PFSK-1 (cell line): ENCODE measurements around the gene NNAT.

Experiments
- FOXP2 ChIP-seq: optimal IDR thresholded peaks from 2 replicates; pipeline ENCODE3; 2011; ENCODE audit warnings: borderline replicate concordance, control low read depth, inconsistent platforms; ENCODE audit not compliant: insufficient read depth; ENCODE audit errors: extremely low read length, extremely low read depth
- POLR2AphosphoS5 ChIP-seq: IDR thresholded peaks from 2 replicates; pipeline ENCODE4 v1.6.1; 2012; ENCODE audit warnings: low read depth, mild to moderate bottlenecking, control low read depth, low read length, moderate library complexity
- SIN3A ChIP-seq: IDR thresholded peaks from 2 replicates; pipeline ENCODE4 v1.6.1; 2012; ENCODE audit warnings: mild to moderate bottlenecking, low read length, moderate library complexity, borderline replicate concordance; ENCODE audit not compliant: insufficient read depth
- TAF1 ChIP-seq: IDR thresholded peaks from 2 replicates; pipeline ENCODE4 v1.6.1; 2012; ENCODE audit warnings: low read length, control low read depth, borderline replicate concordance; ENCODE audit not compliant: insufficient read depth
- TF ChIP-seq, protein P1 (sequence below), 2 experiments: IDR thresholded peaks; 2 replicates each; pipeline versions ENCODE4 v1.6.1 to v1.8.0; 2011 to 2012; ENCODE audit warnings: low read depth in 2 of 2, low read length in 2 of 2, control low read depth in 1 of 2, inconsistent platforms in 1 of 2, mild to moderate bottlenecking in 1 of 2, moderate library complexity in 1 of 2; ENCODE audit not compliant: insufficient read depth in 1 of 2

GRCh38 chr20:37545516-37545915 is 24.5 kb downstream of the NNAT start:
- TF ChIP-seq, protein P1, sequence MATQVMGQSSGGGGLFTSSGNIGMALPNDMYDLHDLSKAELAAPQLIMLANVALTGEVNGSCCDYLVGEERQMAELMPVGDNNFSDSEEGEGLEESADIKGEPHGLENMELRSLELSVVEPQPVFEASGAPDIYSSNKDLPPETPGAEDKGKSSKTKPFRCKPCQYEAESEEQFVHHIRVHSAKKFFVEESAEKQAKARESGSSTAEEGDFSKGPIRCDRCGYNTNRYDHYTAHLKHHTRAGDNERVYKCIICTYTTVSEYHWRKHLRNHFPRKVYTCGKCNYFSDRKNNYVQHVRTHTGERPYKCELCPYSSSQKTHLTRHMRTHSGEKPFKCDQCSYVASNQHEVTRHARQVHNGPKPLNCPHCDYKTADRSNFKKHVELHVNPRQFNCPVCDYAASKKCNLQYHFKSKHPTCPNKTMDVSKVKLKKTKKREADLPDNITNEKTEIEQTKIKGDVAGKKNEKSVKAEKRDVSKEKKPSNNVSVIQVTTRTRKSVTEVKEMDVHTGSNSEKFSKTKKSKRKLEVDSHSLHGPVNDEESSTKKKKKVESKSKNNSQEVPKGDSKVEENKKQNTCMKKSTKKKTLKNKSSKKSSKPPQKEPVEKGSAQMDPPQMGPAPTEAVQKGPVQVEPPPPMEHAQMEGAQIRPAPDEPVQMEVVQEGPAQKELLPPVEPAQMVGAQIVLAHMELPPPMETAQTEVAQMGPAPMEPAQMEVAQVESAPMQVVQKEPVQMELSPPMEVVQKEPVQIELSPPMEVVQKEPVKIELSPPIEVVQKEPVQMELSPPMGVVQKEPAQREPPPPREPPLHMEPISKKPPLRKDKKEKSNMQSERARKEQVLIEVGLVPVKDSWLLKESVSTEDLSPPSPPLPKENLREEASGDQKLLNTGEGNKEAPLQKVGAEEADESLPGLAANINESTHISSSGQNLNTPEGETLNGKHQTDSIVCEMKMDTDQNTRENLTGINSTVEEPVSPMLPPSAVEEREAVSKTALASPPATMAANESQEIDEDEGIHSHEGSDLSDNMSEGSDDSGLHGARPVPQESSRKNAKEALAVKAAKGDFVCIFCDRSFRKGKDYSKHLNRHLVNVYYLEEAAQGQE (IDR thresholded peaks at IDR 0.05; ENCODE audit: insufficient read depth in 1 of 2, low read depth in 2 of 2, low read length in 2 of 2) = no peak
- TF ChIP-seq SIN3A (no peak), TAF1 (no peak), POLR2AphosphoS5 (no peak), FOXP2 (no peak)
